PFSK-1 (cell line): ENCODE results near the gene DIAPH3.

Experiments used
- FOXP2 ChIP-seq: optimal IDR thresholded peaks from 2 replicates; pipeline ENCODE3; 2011; ENCODE audit warnings: borderline replicate concordance, control low read depth, inconsistent platforms; ENCODE audit not compliant: insufficient read depth; ENCODE audit errors: extremely low read length, extremely low read depth
- POLR2AphosphoS5 ChIP-seq: IDR thresholded peaks from 2 replicates; pipeline ENCODE4 v1.6.1; 2012; ENCODE audit warnings: low read depth, mild to moderate bottlenecking, control low read depth, low read length, moderate library complexity
- SIN3A ChIP-seq: IDR thresholded peaks from 2 replicates; pipeline ENCODE4 v1.6.1; 2012; ENCODE audit warnings: mild to moderate bottlenecking, low read length, moderate library complexity, borderline replicate concordance; ENCODE audit not compliant: insufficient read depth

GRCh38 chr13:59970847-59971246, 192.9 kb downstream of the DIAPH3 start:
- no peak for TF ChIP-seq FOXP2
- TF ChIP-seq POLR2AphosphoS5 = no peak
- TF ChIP-seq SIN3A = no peak
